SIG-M5 (cell line): Measurements from ENCODE around the gene SEC16A.

Experiments
- DNase-seq: peaks from one replicate; lab custom pipeline; 2025; lab: John Stamatoyannopoulos, UW

Gene SEC16A

DNA sequence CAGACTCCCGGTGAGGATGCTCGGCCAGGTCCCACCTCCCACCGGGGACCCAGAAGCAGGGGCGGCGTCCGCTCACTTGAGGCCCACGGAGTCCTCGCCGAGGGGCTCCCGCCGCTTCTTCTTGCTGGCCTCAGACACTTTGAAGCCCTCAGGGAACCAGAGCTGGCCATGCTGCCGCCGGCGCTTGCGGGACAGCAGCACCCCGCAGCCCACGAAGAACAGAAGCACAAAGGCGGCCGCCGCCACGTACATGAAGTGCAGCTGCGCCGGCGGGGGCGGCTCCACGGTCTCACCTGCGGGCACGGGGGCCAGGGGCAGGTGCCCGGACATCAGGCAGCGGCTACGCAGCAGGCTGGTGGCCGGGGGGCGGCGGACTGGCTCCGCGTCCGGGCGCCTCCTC, 19.4 kb upstream of the SEC16A start:
- no peak for DNase-seq

DNA sequence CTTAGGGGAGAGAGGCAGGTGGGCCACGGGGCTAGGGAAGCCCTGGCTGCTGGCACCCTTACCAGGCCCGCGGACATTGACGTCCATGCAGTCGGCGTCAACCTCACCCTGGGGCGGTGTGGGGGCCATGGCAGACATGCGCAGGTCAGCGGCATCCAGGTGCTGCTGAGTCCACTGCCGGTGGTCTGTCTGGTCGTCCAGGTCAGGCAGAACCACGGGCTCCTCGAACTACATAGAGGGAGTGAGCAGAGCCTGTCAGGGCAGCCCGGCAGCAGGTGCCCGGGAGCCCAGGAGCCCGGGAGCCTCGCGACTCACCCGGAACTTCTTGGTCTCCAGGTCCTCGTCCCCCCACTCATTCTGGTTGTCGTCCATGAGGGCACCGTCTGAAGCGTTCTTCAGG, 18.8 kb upstream of the SEC16A start:
- DNase-seq = no peak

DNA sequence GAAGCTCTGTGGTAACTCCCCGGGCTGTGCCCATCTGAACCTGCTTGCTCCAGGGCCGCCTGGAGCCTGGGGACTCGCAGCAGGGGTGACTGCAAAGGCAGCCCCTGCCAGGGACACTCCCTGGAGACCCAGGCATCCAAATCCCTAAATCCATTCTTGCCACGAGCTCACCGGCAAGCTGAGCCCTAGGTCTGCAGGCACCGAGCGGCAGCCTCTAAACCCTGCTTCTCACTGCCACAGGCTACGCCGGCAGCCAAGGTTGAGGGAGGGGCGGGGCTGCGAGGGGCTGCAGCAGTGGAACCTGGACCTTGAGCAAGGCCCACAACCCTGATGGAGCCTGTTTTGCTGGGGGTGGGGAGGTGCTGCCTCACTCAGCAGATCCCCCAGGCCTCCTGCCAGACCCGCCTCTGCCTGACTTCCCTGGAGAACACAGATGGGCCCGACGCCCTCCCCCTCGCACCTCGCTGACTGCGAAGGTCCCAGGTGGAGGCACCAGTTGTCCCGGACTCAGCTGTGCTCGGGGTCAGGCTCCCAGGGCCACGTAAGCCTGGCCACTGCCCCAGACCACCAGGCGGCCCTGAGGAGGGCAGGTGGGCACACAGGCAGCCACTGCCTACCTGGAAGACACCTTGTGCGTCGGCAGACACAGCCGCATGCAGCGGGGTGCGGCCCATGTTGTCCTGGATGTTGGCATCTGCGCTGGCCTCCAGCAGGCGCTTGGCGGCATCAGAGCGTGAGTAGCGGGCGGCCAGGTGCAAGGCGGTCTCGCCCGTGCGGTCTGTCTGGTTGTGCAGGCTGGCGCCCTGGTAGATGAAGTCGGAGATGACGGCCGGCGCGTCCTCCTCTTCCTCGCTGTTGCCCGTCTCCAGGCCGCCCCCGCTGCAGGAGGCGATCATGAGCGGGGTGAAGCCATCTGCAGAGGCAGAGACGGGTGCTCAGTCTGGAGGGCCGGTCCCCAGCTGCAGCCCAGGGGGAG, 17.4 kb upstream of the SEC16A start:
- no peak for DNase-seq

DNA sequence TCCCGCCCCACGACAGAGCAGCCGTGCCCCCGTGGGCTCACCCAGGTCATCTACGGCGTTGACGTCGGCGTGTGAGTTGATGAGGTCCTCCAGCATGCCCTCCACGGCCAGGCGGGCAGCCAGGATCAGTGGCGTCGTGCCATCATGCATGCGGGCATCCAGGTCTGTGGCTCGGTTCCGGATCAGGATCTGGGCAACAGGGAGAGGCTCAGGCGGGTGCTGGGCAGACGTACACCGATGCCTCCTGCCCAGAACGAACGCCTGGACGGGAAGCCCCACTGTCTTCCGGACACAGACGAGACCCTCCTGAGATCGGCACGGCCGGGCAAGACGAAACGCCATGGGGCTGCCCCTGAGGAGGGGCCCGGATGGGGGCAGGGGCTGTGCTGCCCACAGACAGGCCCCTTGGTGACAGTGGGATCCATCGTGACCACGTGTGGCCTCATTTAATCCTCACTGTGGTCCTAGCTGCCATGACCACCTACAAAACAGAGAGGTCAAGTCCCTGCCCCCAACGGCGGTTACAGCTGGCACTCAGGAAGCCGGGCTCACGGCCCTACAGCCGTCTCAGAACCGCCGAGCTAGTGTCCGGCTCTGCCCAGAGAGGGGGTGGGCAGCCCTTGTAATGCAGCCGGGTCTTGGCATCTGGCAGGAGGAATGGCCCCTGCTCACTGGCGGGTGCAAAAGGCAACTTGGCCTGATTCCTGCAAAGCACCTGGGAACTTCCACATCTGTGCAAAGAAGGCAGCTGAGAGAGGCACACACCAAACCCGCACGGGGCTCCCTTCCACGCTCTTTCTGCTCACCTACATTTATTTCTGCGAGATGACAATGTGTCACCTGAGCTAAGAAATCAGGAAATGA, 16.5 kb upstream of the SEC16A start:
- DNase-seq = no peak

DNA sequence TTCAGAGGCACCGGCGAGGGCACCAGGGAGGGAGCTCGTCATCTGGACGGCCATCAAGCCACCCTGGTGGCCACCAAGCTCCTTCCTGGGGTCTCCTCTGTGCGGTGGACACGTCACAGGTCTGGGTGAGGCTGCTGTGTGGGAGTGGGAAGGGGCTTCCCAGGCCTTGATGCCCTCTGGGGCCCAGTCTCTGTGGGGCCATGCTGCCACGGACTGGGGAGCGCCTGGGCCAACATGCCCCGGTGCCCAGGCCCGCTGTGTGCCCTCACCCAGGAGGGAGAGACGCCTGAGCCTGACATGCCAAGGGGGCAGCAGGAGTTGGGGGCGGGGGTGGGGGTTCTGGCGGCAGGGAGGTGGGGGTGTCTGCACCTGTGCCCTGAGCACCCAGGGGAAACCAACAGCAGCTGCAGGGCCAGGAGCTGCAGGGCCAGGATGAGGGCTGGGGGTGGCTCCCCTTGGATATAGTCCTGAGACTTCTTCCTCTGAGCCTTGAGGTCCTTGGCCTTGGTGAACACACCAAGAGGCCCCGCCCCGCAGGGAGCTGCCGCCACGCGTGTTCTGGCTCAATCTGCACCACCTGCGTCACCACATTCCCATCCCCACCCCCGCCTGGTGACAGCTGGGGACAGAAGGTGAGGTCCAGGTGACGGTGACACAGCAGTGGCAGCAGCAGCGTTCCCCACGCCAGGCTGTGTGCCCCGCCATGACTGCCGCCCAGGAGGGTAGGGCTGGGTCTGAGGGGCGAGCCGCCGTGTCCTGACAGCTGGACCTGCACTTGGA, 15.3 kb upstream of the SEC16A start:
- DNase-seq = no peak

DNA sequence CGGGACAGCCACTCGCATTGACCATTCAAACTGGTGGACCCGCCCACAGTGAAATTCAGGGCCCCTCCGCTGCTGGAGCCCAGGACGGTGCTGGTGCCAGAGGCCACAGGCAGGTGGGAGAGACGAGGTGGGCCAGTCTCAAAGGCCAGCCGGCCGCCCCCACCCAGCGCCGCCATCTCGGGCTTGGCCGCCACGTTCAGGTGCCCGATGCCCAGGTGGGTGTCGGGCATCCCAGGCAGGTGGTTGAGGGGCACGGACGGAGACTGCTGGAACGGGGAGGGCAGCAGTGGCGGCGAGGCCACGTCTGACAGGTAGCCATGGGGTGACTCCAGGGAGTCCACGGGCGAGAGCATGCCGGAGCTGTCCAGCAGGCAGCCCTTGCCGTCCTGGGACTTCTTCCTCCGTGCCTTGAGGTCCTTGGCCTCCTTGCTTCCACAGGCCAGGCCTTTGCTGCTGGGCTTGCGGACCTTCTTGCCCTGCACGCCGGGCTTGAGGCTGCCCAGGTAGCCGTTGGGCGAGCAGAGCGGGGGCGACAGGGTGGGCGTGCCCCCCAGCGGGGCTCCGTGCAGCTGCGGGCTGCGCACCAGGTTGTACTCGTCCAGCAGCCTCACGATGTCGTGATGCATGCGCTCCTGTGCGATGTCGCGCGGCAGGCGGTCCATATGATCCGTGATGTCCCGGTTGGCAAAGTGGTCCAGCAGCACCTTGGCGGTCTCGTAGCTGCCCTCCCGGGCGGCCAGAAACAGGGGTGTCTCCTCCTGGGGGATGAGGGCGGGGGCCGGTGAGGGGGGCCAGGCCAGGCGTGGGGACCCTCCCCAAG, 14.2 kb upstream of the SEC16A start:
- no peak for DNase-seq

DNA sequence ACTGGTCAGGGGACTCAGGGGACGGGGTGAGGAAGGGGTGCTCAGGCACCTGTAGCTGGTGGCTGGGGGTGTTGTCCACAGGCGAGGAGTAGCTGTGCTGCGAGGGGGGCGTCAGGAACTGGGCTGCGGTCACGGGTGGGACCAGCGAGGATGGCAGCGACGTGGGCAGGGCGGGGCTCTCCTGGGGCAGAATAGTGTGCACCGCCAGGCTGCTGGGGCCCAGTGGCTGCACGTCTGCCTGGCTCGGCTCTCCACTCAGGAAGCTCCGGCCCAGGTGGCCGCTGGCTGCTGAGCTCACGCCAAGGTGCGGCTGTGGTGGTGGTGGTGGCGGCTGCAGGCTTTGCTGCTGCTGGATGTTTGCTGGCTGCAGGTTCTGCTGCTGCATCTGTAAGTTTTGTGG, 13.3 kb upstream of the SEC16A start:
- no peak for DNase-seq

DNA sequence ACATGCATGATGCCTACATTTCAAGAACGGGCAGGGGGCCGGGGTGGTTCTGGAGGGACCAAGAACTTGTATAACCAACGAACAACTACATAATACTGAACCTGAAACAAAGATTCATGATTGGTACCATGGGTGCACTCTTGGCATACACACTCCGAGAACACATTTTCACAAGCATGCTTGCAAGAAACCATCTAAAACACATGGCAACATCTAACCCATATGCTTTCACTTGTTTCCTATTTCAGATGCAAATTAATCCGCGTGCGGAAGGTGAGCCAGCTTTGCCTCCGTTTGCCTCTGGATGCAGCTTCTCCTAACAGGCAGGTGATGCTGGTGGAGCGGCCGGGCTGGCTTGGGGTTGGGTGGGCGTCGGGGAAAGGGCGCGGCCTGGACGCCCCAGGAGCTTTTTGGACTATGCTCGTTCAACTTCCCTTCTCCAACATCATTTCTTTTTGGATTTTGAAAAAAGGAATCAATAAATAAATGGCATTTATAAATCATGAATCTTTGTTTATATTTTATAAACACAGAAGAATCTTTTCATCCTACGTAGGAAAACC, 12.5 kb upstream of the SEC16A start:
- DNase-seq = no peak

DNA sequence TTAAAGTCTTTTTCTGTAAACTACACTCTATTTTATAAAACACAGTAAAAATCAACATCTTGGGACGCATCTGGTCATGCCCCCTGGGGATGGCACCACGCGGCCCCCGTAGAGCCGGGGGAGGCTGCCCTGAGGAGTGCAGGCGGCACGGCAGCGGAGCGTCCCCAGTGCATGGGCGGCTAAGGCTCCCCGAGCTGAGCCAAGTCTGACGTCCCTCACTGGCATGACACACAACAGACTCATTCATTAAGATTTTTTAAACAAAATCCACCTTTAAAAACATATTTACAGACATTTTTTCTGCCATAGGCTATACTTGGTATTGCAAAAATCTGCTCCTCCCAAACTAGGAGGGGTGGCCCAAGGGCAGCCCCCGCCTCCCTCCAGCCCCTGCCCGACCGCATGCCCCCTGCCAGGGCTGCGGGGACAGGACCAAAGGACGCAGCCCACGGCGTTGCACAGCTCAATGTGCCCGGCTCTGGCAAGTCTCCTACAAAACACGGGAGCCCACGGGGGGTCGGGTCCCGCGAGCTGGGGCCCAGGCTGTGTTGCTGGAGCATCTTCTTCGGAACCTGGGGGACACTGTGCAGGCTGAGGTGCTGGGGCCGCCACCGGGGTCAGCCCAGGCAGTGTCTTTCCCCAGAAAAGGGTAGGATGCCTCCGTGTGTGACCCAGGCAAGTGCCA, 11.8 kb upstream of the SEC16A start:
- DNase-seq = no peak

DNA sequence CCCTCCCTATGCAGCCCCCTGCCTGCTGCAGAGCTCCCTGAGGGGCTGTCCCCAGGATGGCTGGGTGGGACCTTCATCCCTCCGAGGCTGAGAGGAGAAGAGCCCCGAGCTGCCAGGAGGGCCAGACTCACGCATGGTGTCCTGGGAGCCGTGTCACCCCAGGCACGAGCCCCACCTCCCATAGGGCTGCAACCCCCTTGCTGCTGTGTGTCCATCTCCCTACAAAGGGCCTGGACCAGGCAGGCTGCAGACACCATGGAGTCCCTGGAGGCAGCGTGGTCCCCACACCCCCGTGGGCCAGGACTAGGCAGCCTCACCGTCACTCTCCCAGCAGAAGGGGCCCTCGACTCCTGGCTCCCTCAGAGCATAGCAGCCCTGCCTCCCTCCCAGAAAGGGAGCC, 11.2 kb upstream of the SEC16A start:
- DNase-seq = no peak

DNA sequence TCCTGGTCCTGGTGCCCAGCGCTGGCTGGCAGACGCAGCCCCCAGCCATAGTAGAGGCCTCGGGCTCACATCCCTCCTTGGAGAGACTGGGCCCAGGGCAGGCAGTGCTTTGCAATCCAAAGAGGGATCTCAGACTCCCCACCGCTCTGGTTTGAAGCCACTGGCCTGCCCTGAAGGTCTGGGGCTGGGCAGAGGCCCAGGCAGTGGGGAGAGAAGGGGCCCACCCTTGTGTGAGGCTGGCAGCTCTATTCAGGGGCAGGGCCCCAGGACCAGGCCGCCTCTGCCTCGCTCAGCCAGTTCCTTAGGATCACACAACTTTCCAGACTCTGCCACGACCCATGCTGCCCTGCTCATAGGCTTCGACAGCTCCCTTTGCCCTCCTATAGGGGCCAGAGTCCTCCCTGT, 10.7 kb upstream of the SEC16A start:
- no peak for DNase-seq

DNA sequence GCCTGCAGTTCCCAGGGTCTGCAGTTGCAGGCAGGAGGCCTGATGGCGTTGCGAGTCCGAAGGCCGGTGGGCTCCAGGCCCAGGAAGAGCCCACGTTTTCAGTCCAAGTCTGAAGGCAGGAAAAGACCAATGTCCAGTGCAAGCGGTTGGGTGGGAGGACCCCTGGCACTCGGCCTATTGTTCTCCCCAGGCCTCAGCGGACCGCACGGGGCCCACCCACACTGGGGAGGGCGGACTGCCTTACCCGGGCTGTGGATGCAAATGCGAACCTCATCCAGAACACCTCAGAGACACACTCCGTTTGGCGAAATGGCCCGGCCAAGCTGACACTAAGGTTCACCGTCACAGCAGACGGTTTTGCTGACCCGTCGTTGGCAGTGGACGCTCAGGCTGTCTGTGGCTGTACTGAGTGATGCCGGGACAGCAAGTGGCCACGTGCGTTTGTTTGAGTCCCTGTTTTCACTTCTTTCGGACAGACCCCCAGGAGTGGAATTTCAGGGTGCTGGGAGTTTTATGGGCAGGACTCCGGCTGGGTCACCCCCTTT, 10.2 kb upstream of the SEC16A start:
- DNase-seq = no peak

DNA sequence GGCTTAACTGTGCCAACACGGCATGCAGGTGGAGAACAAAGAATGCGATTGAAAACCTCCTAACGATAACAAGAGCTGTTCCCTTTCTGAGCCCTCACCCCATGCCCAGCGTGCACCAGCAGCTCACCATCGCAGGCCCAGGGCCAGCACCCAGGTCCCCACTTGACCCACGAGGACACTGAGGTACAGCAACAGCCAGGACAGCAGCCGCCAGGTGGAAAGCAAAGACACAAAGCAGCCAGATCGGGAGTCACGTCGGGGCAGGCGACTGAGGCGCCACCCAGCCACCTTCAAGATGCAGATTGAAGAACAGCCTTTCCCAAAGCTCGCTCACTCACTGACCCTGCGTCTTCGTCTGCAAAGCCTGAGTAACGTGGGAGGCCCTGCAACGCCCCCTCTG, 6.9 kb upstream of the SEC16A start:
- no peak for DNase-seq

DNA sequence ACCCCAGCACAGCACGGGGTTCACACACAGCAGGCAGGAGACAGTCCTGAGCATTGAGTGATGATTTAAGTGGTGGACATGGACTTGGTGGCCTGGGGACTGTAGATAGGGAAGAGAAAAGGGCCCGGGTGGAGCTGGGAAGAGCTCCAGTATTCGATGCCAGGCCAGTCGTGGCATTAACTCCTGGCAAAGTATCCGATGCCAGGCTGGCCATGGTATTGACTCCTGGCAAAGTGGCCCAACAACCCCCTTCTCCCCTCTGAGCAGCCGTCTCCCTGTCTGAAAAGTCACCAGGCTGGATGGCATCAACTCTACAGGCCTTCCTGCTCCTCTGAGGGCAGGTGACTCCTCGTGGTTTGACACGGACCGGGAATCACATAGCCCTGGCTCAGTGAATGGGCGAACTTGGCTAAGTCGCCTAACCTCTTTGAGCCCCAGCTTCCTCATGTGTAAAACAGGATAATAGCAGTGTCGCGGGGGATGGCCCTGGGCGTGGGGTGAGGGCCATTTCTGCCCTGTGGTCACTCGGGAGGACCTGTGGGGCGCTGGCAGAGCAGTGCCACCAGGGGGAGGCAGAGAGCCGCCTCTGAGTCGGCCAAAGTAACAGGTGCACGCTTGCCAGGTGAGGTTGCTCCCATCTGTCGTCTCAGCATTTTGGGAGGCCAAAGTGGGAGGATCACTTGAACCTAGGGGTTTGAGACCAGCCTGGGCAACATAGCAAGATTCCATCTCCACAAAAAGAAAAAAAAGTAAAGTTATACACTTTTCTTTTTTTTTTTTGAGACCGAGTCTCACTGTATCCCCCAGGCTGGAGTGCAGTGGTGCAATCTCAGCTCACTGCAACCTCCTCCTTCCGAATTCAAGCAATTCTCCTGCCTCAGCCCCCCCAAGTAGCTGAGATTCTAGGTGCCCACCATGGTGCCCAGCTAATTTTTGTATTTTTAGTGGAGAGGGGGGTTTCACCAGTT, 5.7 kb upstream of the SEC16A start:
- DNase-seq = no peak

DNA sequence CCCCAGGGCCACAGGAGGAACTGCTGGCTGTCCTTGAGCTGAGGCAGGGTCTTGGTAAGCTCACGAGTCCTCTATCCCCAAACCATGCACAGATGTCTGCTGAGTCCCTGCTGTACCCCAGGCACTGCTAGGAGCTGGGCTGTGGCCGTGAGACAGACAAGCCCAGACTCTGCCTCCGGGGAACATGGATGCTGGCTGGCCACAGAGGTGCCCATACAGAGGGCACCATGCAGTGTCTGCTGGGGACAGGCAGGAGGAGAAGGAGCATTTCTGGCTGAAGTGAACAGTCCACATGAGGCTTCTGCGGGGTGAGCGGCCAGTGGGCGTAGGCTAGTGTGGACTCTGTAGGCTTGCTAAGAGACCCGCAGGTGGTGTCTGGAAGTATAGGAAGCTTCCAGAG, 4.8 kb upstream of the SEC16A start:
- no peak for DNase-seq

DNA sequence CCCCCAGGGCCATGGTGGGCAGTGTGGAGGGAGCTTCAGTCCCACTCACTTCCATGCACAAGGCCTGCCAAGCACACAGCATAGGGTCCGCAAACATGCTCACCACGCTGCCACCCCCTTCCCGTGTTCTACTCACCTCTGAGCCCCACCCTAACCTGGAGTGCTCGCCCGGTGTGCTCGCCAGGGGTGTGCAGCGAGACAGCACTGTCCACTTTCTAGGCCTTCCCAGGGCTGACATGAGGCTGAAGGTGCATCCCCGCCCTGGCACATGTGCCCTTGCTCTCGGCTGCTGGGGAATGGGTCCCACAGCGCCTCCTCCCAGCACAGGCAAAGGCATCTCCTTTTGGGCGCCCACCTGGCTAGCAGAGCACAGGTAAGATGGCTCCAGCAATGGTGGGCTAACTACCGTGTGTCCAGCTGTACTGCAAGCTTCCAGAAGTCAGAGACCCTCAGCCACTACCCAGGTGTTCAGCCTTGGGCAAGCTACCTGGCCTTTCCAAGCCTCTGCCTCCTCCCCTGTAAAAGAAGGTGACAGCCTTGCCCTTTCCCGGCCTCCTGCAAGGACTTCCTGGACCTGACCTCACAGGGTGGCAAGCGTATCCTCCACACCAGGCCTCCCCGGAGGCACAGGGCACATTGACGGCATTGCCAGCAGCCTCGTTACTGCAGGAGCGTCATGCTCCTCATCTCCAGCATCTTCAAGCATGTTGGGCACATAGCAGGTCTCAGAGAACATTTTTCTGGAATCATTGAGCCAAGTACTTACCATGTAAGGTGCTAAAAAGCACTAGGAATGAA, 4.2 kb upstream of the SEC16A start:
- DNase-seq = no peak

DNA sequence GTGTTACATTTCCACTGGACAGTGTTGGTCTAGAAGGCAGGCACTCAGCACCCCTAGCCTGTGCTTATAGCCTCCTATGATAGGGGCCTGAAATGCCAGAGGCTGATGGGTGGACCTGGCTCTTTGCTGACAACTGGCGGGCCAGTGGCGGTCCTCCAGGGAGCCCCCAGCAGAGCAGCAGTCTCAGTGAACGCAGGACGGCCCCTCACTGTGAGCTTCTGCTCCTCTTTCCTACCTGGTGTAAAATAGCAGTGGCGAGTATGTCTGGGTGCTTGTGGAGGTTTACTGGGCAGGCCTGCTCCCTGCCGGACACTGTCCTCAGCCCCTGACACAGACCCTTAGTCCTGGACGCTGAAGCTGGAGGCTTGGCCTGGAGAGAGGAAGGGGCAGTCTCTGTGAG, 3.3 kb upstream of the SEC16A start:
- DNase-seq = no peak
